ENCODE measurements around the gene RAET1G. TPM values are rescaled to one million over a fixed set of nuclear protein-coding genes. Genes with fewer than 3 reads are reported as not detected.

Gene RAET1G
- total RNA-seq, 1 donor from 2014 or later, result not detected

DNA sequence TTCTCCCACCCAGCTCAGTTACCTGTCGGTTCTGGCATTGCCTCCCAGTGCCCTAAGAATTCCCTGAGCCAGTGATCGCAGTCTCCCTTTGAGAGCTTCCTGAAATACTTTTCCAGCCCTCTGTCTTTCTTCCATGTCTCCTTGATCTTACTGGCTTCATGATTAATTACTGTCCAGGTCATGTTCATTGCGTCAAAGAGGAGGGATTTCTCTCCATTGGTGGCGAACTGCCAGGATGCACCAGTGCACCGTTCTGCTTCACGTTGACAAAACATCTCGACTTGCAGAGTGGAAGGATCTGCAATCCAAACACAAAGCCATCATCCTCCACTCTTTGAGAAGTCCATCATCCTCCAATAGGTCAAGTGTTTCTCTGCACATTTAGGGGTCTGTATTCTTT lies 33.6 kb downstream of the RAET1G start:
- no peak overlapping the region for H3K4me3 ChIP-seq (ENCODE audit: low read depth, low read length)
- TF ChIP-seq, protein P1, sequence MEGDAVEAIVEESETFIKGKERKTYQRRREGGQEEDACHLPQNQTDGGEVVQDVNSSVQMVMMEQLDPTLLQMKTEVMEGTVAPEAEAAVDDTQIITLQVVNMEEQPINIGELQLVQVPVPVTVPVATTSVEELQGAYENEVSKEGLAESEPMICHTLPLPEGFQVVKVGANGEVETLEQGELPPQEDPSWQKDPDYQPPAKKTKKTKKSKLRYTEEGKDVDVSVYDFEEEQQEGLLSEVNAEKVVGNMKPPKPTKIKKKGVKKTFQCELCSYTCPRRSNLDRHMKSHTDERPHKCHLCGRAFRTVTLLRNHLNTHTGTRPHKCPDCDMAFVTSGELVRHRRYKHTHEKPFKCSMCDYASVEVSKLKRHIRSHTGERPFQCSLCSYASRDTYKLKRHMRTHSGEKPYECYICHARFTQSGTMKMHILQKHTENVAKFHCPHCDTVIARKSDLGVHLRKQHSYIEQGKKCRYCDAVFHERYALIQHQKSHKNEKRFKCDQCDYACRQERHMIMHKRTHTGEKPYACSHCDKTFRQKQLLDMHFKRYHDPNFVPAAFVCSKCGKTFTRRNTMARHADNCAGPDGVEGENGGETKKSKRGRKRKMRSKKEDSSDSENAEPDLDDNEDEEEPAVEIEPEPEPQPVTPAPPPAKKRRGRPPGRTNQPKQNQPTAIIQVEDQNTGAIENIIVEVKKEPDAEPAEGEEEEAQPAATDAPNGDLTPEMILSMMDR (conservative IDR thresholded peaks at IDR 0.05; ENCODE audit: low read depth, low read length), result no peak
- no peak for DNase-seq (ENCODE audit: low read depth)

DNA sequence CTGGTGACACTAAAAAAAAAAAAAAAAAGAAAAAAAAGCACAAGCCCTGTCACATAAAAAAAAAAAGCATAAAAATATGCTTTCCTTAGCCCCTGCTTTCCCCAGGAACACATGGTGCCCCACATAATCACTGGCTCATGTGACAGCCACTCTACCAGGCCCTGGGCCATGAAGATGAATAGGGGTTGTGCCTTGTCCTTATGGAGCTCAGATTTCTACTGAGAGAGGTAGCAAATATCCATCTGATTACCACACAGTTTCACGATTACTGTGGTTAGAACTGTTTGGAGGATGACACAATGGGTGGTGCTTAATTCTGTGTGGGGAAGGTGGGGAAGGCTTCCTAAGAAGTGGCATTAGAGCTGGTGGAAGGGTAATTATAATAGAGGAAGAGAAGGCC lies 34.3 kb downstream of the RAET1G start:
- TF ChIP-seq, protein P1 (conservative IDR thresholded peaks at IDR 0.05; ENCODE audit: low read depth, low read length), result no peak
- no peak for DNase-seq (ENCODE audit: low read depth)
- no peak overlapping the region for H3K4me3 ChIP-seq (ENCODE audit: low read depth, low read length)

DNA sequence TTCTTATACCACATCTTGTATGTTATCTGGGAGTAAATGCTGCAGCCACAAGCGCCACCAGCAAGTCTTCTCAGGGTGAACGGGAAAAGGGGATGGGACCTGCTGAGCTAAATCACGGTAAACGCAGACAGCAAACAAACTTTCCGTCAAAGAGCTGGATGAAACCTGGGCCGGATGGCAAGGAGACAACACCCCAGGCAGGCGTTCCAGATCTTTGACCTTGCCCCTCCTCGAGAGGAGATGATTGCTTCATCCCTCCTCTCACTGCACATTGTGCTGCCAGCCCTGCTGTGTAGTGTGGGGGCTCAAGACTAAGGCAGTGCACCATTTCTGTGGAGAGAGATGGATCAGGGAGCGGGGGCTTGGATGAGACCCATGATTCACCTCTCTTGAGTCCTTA lies 34.8 kb downstream of the RAET1G start:
- no peak overlapping the region for H3K4me3 ChIP-seq (ENCODE audit: low read depth, low read length)
- TF ChIP-seq, protein P1 (conservative IDR thresholded peaks at IDR 0.05; ENCODE audit: low read depth, low read length), result no peak
- DNase-seq (ENCODE audit: low read depth), result no peak

DNA sequence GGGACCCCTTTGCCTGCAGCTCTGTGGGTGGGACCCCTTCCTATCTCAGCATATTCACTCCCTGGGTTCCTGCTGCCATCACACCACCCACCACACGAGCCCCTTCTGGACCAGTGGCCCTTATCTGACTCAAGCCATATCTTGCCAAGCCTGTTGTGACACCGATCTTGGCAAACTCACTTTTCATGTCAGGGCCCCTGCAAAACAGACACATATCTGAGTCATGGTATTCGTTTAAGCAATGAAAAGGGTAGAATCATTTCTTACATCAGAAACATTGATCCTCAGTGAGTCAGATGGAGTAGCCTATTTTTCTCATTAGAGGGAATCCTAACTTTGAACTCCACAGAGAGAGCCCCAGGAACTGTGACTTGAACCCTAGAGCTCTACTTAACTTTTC lies 35.6 kb downstream of the RAET1G start:
- DNase-seq (ENCODE audit: low read depth), result no peak
- TF ChIP-seq, protein P1 (conservative IDR thresholded peaks at IDR 0.05; ENCODE audit: low read depth, low read length), result no peak
- no peak overlapping the region for H3K4me3 ChIP-seq (ENCODE audit: low read depth, low read length)

DNA sequence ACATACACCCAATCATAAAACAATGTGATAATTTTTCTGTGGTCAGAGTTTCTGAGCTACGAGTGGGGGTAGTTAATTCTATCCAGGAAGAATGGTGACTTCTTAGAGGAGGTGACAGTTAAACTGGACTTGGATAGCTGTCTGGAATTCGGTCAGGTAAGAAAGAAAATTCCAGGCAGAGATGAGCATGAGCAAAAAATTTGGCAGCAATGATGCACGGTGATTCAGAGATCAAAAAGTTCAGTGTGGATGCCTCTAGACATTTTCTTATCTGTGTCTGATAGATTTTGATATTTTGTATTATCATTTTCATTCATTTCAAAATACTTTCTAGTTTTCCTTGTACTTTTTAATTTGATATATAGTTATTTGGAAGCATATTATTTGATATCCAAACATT lies 37.0 kb downstream of the RAET1G start:
- TF ChIP-seq, protein P1 (conservative IDR thresholded peaks at IDR 0.05; ENCODE audit: low read depth, low read length), result no peak
- DNase-seq (ENCODE audit: low read depth), result no peak
- no peak overlapping the region for H3K4me3 ChIP-seq (ENCODE audit: low read depth, low read length)

DNA sequence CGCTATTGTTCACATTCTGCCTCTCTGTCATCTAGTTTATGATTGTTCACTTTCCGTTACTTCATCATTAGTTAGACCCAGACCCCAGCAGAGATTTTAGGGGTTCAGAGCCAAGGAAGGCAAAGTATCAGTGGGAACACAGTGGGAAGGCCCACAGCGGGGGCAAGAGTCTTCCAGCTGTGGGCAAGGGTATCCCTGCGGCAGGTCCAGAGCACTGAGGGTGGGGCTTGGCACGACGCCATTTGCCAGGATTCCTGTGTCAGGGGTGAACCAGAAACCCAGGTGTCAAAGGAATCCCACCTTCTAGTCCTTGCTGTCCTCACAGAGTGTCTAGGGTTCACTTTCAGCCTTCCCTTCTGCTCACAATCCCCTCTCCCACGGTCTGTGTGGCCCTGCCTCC lies 38.3 kb downstream of the RAET1G start:
- DNase-seq (ENCODE audit: low read depth), result no peak
- TF ChIP-seq, protein P1 (conservative IDR thresholded peaks at IDR 0.05; ENCODE audit: low read depth, low read length), result no peak
- no peak overlapping the region for H3K4me3 ChIP-seq (ENCODE audit: low read depth, low read length)

DNA sequence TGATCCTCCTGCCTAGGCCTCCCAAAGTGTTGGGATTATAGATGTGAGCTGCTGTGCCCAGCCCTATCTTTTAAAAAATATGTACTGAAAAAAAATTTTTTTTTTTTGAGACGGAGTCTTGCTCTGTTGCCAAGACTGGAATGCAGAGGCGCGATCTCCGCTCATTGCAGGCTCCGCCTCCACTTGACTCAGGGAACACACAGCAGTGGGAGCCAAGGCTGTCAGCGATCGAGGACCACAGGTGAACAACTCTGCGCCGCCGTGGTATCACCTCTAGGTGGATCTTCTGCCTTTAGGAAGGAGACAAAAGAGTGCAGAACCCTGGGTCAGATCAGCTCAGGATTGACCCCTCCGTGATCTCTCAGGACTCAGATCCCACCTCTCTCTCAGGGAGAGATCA lies 38.7 kb downstream of the RAET1G start:
- TF ChIP-seq, protein P1 (conservative IDR thresholded peaks at IDR 0.05; ENCODE audit: low read depth, low read length), result no peak
- no peak overlapping the region for H3K4me3 ChIP-seq (ENCODE audit: low read depth, low read length)
- no peak for DNase-seq (ENCODE audit: low read depth)
